ENCODE data around the gene DNAJB8.
A peak's percentile ranks its signal among the peaks of the same experiment; 100 is the strongest.

DNAJB8 gene

GRCh38 chr3:128490915-128491690, 24.4 kb upstream of the DNAJB8 start:
- Histone ChIP-seq H3K4me3 (ENCODE audit: low read depth, low read length) (no peak overlapping the region), H3K36me3 (no peaks in the 10 kb centered on the region), H3K27ac (no peak overlapping the region), H3K9me3 (ENCODE audit: severe bottlenecking) (no peaks in the 10 kb centered on the region), H3K27me3 (ENCODE audit: insufficient read depth, low read depth, severe bottlenecking) (peaks cover 100% of the 10 kb centered on the region)
- no peak for TF ChIP-seq CTCF (IDR thresholded peaks at IDR 0.05; ENCODE audit: low read depth, low read length)
- DNase-seq: no peak

GRCh38 chr3:128490650-128490914, 23.9 kb upstream of the DNAJB8 start:
- TF ChIP-seq CTCF (IDR thresholded peaks at IDR 0.05; ENCODE audit: low read depth, low read length): no peak
- no peak overlapping the region for H3K27ac ChIP-seq
- no peaks in the 10 kb centered on the region for H3K36me3 ChIP-seq
- H3K27me3 ChIP-seq (ENCODE audit: insufficient read depth, low read depth, severe bottlenecking): peaks cover 100% of the 10 kb centered on the region
- no peak for DNase-seq
- H3K9me3 ChIP-seq (ENCODE audit: severe bottlenecking): no peaks in the 10 kb centered on the region
- H3K4me3 ChIP-seq (ENCODE audit: low read depth, low read length): no peak overlapping the region

GRCh38 chr3:128489927-128490649, 23.4 kb upstream of the DNAJB8 start:
- H3K36me3 ChIP-seq: no peaks in the 10 kb centered on the region
- H3K27ac ChIP-seq: no peak overlapping the region
- H3K9me3 ChIP-seq (ENCODE audit: severe bottlenecking): no peaks in the 10 kb centered on the region
- peaks cover 100% of the 10 kb centered on the region for H3K27me3 ChIP-seq (ENCODE audit: insufficient read depth, low read depth, severe bottlenecking)
- TF ChIP-seq CTCF (IDR thresholded peaks at IDR 0.05; ENCODE audit: low read depth, low read length): no peak
- peak overlapping the region; percentile 29 for H3K4me3 ChIP-seq (ENCODE audit: low read depth, low read length)
- peak; percentile 59 for DNase-seq

- Histone ChIP-seq H3K27ac (no peak overlapping the region), H3K36me3 (no peaks in the 10 kb centered on the region), H3K4me3 (ENCODE audit: low read depth, low read length) (peak overlapping the region; percentile 29), H3K27me3 (ENCODE audit: insufficient read depth, low read depth, severe bottlenecking) (peaks cover 100% of the 10 kb centered on the region), H3K9me3 (ENCODE audit: severe bottlenecking) (no peaks in the 10 kb centered on the region)
- no peak for TF ChIP-seq CTCF (IDR thresholded peaks at IDR 0.05; ENCODE audit: low read depth, low read length)
- no peak for DNase-seq
Measured at GRCh38 chr3:128489674-128489926, 22.9 kb upstream of the DNAJB8 start.

- peak overlapping the region; percentile 29 for H3K4me3 ChIP-seq (ENCODE audit: low read depth, low read length)
- no peaks in the 10 kb centered on the region for H3K9me3 ChIP-seq (ENCODE audit: severe bottlenecking)
- no peak for TF ChIP-seq CTCF (IDR thresholded peaks at IDR 0.05; ENCODE audit: low read depth, low read length)
- no peaks in the 10 kb centered on the region for H3K36me3 ChIP-seq
- H3K27ac ChIP-seq: no peak overlapping the region
- DNase-seq: no peak
- H3K27me3 ChIP-seq (ENCODE audit: insufficient read depth, low read depth, severe bottlenecking): peaks cover 100% of the 10 kb centered on the region
Measured at GRCh38 chr3:128488991-128489673, 22.4 kb upstream of the DNAJB8 start.
